Uterus (tissue), 4 donors: Measurements from ENCODE around the gene PNPO. TPM values are rescaled to one million over a fixed set of nuclear protein-coding genes. Genes with fewer than 3 reads are reported as not detected.

Experiments
- DNase-seq, 2 donors: peaks; one replicate each; pipeline ENCODE4 v3.0.0-alpha.2; 2019 to 2020
- H3K27ac ChIP-seq, 2 donors: fragments of 200-600 bp; sonication (generic); 1 replicate in 1 of 2; 2 replicates in 1 of 2; pipeline ENCODE4 v1.5.1; 2016 to 2018
- H3K27me3 ChIP-seq, 2 donors: fragments of 200-600 bp; sonication (generic); one replicate each; pipeline ENCODE4 v1.5.1; 2018 to 2019; ENCODE audit warnings: control low read depth in 1 of 2
- H3K36me3 ChIP-seq, 2 donors: fragments of 200-600 bp; sonication (generic); one replicate each; pipeline ENCODE4 v1.5.1; 2019; ENCODE audit warnings: control low read depth in 1 of 2
- H3K4me1 ChIP-seq, 2 donors: fragments of 200-600 bp; sonication (generic); one replicate each; pipeline ENCODE4 v1.5.1; 2018 to 2019; ENCODE audit warnings: control low read depth in 1 of 2
- H3K4me3 ChIP-seq, 2 donors: fragments of 200-600 bp; sonication (generic); 1 replicate in 1 of 2; 2 replicates in 1 of 2; pipeline ENCODE4 v1.5.1; 2018 to 2019; ENCODE audit warnings: mild to moderate bottlenecking in 1 of 2
- H3K9me3 ChIP-seq, 2 donors: fragments of 200-600 bp; sonication (generic); one replicate each; pipeline ENCODE4 v1.5.1; 2019; ENCODE audit warnings: control low read depth in 1 of 2
- CTCF ChIP-seq, 4 experiments: fragments of 200-600 bp in 2 of 4; fragments of 450-650 bp in 2 of 4; sonication (generic) in 2 of 4; IDR thresholded peaks; one replicate each; pipeline ENCODE4 v1.5.1; 2016 to 2019; ENCODE audit warnings: antibody characterized with exemption in 4 of 4, mild to moderate bottlenecking in 2 of 4, moderate library complexity in 1 of 4
- POLR2A ChIP-seq, 2 donors: fragments of 450-650 bp; IDR thresholded peaks; one replicate each; pipeline ENCODE4 v1.6.1; 2016; ENCODE audit warnings: antibody characterized with exemption in 2 of 2, mild to moderate bottlenecking in 1 of 2, moderate library complexity in 1 of 2
- intact Hi-C: fragments of 100-400 bp; cut with DNase I; formaldehyde crosslinking; loops from one replicate; pipeline ENCODE4 v1.15.1; 2023; ENCODE audit warnings: low total_unique reads
- total RNA-seq, 4 donors: library from RNA; depleted of rRNA in 3 of 4; stranded (reverse); fragments of >200 nt in 3 of 4; gene quantifications; one replicate each; pipeline versions ENCODE4 v1.1.0 to v1.2.4, GENCODE V29; 2014 to 2023
- donor health status: DM: yes; HTN: yes; CAD: no.

PNPO gene
- total RNA-seq, 4 donors from 2014 or later: 16.7 to 29.4 (median 17.4) TPM

GRCh38 chr17:47998044-47998443 is 56.7 kb downstream of the PNPO start:
- Histone ChIP-seq H3K36me3 (no peaks in the 10 kb centered on the region), H3K27me3 (no peaks in the 10 kb centered on the region), H3K9me3 (no peaks in the 10 kb centered on the region), H3K4me1 (no peaks in the 10 kb centered on the region), H3K27ac (no peak overlapping the region), H3K4me3 (no peak overlapping the region)
- no peak for DNase-seq
- TF ChIP-seq CTCF (IDR thresholded peaks at IDR 0.05): no peak
- no peak for TF ChIP-seq POLR2A (IDR thresholded peaks at IDR 0.05)
- intact Hi-C loops: no loop called here

Other genes with a start within 250 kb of the PNPO start
- gene TBKBP1, start 247.4 kb upstream of the PNPO start, total RNA-seq: 10 to 100 TPM in 2 of 4 donors, 1 to 10 TPM in 2; 2.6 to 24.8 (median 10.7) TPM
- under 1 TPM in 2 of 4 donors, not detected in 2; 0.49 to 0.51 TPM for gene TBX21, start 208.3 kb upstream of the PNPO start, total RNA-seq
- 10 to 100 TPM in 2 of 4 donors, 1 to 10 TPM in 2; 1.0 to 23.4 (median 10.7) TPM for gene OSBPL7, start 119.8 kb upstream of the PNPO start, total RNA-seq
- 10 to 100 TPM; 14.7 to 44.1 (median 27.7) TPM for gene MRPL10, start 110.0 kb upstream of the PNPO start, total RNA-seq
- gene LRRC46, start 109.9 kb upstream of the PNPO start, total RNA-seq: 1 to 10 TPM in 2 of 4 donors, under 1 TPM in 2; 0.14 to 1.5 (median 0.76) TPM
- gene SCRN2, start 100.3 kb upstream of the PNPO start, total RNA-seq: 10 to 100 TPM; 12.4 to 80.7 (median 39.8) TPM
- gene SP6, start 90.4 kb upstream of the PNPO start, total RNA-seq: 1 to 10 TPM in 2 of 4 donors, not detected in 2; 1.4 to 1.5 TPM
- gene SP2, start 45.3 kb upstream of the PNPO start, total RNA-seq: 10 to 100 TPM in 1 of 4 donors, 1 to 10 TPM in 2, under 1 TPM in 1; 0.88 to 18.7 (median 1.3) TPM
- 1 to 10 TPM in 1 of 4 donors, under 1 TPM in 1, not detected in 2; 0.29 to 2.0 TPM for gene PRR15L, start 16.3 kb downstream of the PNPO start, total RNA-seq
- 100 to 1,000 TPM; 118 to 180 (median 146) TPM for gene CDK5RAP3, start 29.5 kb downstream of the PNPO start, total RNA-seq
- gene COPZ2, start 96.2 kb downstream of the PNPO start, total RNA-seq: 10 to 100 TPM; 12.9 to 82.7 (median 35.3) TPM
- 100 to 1,000 TPM in 2 of 4 donors, 10 to 100 TPM in 2; 85.6 to 323 (median 176) TPM for gene NFE2L1, start 106.8 kb downstream of the PNPO start, total RNA-seq
- gene CBX1, start 159.9 kb downstream of the PNPO start, total RNA-seq: 100 to 1,000 TPM in 2 of 4 donors, 10 to 100 TPM in 2; 47.1 to 132 (median 81.3) TPM
- gene SNX11, start 166.2 kb downstream of the PNPO start, total RNA-seq: 10 to 100 TPM in 3 of 4 donors, under 1 TPM in 1; 0.77 to 20.6 (median 14.8) TPM